Body of pancreas (tissue), 4 donors: ENCODE measurements around the gene ADAMTSL1.

ENCODE experiments used
- POLR2A ChIP-seq, 3 donors: fragments of 450-650 bp; IDR thresholded peaks; one replicate each; pipeline ENCODE4 v1.6.1; 2016; ENCODE audit warnings: antibody characterized with exemption in 3 of 3, mild to moderate bottlenecking in 2 of 3
- TF ChIP-seq, protein P1 (sequence below), 7 experiments: fragments of 450-650 bp in 4 of 7; fragments of 200-600 bp in 3 of 7; sonication (generic) in 3 of 7; IDR thresholded peaks; one replicate each; pipeline ENCODE4 v1.5.1; 2016 to 2019; ENCODE audit warnings: antibody characterized with exemption in 7 of 7

DNA sequence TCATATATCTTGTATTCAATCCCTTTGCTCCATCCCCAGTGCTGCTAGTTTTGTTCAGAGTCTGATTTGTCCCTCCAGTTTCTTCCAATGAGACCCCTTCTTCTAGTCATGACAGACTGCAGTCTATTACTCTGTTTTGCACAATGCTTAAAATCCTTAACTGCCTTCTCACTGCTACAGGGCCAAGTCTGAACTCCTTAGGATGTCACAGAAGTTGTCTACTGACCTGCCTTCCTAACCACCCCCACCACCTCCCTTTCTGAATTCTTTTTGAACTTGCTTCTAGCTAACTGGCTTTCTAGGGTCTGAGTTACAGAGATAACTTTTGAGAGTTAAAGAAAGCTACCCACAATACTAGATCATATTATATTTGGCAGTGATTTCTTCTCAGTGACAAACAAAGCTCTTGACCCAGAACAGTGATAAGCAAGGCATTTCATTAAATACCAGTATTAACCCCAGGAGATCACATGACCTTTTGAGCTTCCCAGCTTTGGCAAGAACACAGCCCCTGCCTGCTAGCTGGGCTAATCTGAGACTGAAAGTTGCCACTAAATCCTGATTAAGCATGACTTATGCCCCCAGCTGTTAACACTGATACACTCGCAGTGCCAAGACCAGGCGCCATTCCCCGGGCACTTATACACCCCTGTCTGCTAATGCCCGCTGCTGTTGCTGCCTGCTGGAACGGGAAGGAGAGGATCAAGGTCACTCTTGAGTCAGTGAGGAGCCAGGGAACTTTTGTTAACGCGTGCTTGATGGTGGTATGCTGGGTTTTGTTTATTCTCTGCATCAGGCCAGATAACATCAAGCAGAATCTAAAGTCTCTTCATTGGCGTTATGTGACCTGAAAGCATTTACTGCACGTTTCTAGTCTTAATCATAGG is 36.4 kb upstream of the ADAMTSL1 start:
- TF ChIP-seq, protein P1, sequence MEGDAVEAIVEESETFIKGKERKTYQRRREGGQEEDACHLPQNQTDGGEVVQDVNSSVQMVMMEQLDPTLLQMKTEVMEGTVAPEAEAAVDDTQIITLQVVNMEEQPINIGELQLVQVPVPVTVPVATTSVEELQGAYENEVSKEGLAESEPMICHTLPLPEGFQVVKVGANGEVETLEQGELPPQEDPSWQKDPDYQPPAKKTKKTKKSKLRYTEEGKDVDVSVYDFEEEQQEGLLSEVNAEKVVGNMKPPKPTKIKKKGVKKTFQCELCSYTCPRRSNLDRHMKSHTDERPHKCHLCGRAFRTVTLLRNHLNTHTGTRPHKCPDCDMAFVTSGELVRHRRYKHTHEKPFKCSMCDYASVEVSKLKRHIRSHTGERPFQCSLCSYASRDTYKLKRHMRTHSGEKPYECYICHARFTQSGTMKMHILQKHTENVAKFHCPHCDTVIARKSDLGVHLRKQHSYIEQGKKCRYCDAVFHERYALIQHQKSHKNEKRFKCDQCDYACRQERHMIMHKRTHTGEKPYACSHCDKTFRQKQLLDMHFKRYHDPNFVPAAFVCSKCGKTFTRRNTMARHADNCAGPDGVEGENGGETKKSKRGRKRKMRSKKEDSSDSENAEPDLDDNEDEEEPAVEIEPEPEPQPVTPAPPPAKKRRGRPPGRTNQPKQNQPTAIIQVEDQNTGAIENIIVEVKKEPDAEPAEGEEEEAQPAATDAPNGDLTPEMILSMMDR (IDR thresholded peaks at IDR 0.05) = no peak
- no peak for TF ChIP-seq POLR2A (IDR thresholded peaks at IDR 0.05)
